OCI-LY1 (cell line): ENCODE measurements around the gene HTR2C.

ENCODE experiments used
- EZH2 ChIP-seq: fragments of 200-600 bp; sonication (generic), shearing (Covaris generic); IDR thresholded peaks from 2 replicates; pipeline ENCODE4 v1.8.0; 2017; ENCODE audit warnings: borderline replicate concordance, mixed run types, mild to moderate bottlenecking, antibody characterized with exemption, low read length, moderate library complexity, mixed read lengths
- TF ChIP-seq, protein P1 (sequence below): fragments of 200-600 bp; sonication (generic), shearing (Covaris generic); IDR thresholded peaks from 2 replicates; pipeline ENCODE4 v1.5.1; 2017; ENCODE audit warnings: mild to moderate bottlenecking, antibody characterized with exemption, low read length, moderate library complexity, mixed read lengths

DNA sequence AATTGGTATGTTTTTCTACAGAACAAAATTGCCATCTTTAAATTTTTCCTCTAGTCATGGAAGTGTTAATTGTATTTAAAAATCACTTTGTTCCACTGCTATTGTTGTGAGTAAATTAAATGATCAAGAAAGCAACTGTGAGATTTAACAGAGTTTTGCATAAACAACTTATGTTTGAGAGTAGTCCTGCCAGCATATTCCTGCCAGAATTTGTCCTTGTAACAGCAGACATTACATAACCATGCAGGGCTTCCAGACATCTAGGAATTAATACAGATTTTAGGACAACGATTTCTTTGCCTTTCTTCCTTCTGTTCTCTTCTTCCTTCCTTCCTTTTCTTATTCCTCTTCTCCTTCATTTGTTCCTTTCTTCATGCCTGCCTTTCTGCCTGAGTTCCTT lies 125.5 kb downstream of the HTR2C start:
- TF ChIP-seq, protein P1, sequence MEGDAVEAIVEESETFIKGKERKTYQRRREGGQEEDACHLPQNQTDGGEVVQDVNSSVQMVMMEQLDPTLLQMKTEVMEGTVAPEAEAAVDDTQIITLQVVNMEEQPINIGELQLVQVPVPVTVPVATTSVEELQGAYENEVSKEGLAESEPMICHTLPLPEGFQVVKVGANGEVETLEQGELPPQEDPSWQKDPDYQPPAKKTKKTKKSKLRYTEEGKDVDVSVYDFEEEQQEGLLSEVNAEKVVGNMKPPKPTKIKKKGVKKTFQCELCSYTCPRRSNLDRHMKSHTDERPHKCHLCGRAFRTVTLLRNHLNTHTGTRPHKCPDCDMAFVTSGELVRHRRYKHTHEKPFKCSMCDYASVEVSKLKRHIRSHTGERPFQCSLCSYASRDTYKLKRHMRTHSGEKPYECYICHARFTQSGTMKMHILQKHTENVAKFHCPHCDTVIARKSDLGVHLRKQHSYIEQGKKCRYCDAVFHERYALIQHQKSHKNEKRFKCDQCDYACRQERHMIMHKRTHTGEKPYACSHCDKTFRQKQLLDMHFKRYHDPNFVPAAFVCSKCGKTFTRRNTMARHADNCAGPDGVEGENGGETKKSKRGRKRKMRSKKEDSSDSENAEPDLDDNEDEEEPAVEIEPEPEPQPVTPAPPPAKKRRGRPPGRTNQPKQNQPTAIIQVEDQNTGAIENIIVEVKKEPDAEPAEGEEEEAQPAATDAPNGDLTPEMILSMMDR = no peak
- TF ChIP-seq EZH2 = no peak
